ENCODE measurements around the gene TBC1D24. TPM values are rescaled to one million over a fixed set of nuclear protein-coding genes. Genes with fewer than 3 reads are reported as not detected.
A peak's percentile ranks its signal among the peaks of the same experiment; 100 is the strongest.
"Not testable (repeated sequence)": the region's sequence is repeated elsewhere in the genome, so short reads cannot be mapped to it uniquely, and the experiment has no call there.

Gene TBC1D24
- total and polyA plus RNA-seq, 7 experiments from 2014 or later, result 1.7 to 13.5 (median 9.2) TPM

GRCh38 chr16:2477327-2477726, 2.4 kb downstream of the TBC1D24 start:
- ATAC-seq (no peak), DNase-seq (no peak)
- ChIA-PET POLR2A (no interaction called here), CTCF (no interaction called here)
- H3K27ac Mint-ChIP-seq, result no peak overlapping the region
- intact Hi-C loops (cut with micrococcal nuclease), result no loop called here
- H3K27ac ChIP-seq (ENCODE audit: low read depth, low read length), result no peak overlapping the region
- H3K4me1 ChIP-seq (ENCODE audit: control insufficient read depth in 2 of 2, insufficient read depth in 2 of 2, low read length in 2 of 2), result peaks cover 7 to 12% of the 10 kb centered on the region in 2 donors
- no peaks in the 10 kb centered on the region for H3K9me3 ChIP-seq (ENCODE audit: control insufficient read depth in 2 of 3, low read length in 3 of 3)
- H3K4me3 ChIP-seq (ENCODE audit: low read length), result no peak overlapping the region
- no peaks in the 10 kb centered on the region for H3K36me3 ChIP-seq (ENCODE audit: control insufficient read depth in 2 of 3, insufficient read depth in 3 of 3, low read length in 3 of 3)
- no peaks in the 10 kb centered on the region for H3K9me3 Mint-ChIP-seq
- H3K4me3 Mint-ChIP-seq, result peak overlapping the region in 1 of 10 donors; percentile 7
- H3K27me3 ChIP-seq (ENCODE audit: control insufficient read depth in 2 of 2, insufficient read depth in 2 of 2, low read length in 2 of 2), result peaks cover 4 to 5% of the 10 kb centered on the region in 2 donors
- H3K27me3 Mint-ChIP-seq, result peaks cover 0 to 19% (median 6%) of the 10 kb centered on the region in 5 donors
- peaks cover 0 to 1% (median 0%) of the 10 kb centered on the region in 5 donors for H3K36me3 Mint-ChIP-seq
- peaks cover 13 to 41% (median 16%) of the 10 kb centered on the region in 7 donors for H3K4me1 Mint-ChIP-seq

- Histone ChIP-seq H3K27ac (ENCODE audit: low read depth, low read length) (no peak overlapping the region), H3K4me3 (ENCODE audit: low read length) (no peak overlapping the region), H3K27me3 (ENCODE audit: control insufficient read depth in 2 of 2, insufficient read depth in 2 of 2, low read length in 2 of 2) (no peaks in the 10 kb centered on the region), H3K36me3 (ENCODE audit: control insufficient read depth in 2 of 3, insufficient read depth in 3 of 3, low read length in 3 of 3) (no peaks in the 10 kb centered on the region), H3K9me3 (ENCODE audit: control insufficient read depth in 2 of 3, low read length in 3 of 3) (no peaks in the 10 kb centered on the region), H3K4me1 (ENCODE audit: control insufficient read depth in 2 of 2, insufficient read depth in 2 of 2, low read length in 2 of 2) (peaks cover 6 to 12% of the 10 kb centered on the region in 2 donors)
- POLR2A ChIA-PET, result interaction anchor here (0.6 kb wide), 1 partner anchor 10 kb away, joined by 3 read pairs; no protein-coding TSS in a partner anchor
- intact Hi-C loops (cut with micrococcal nuclease), result no loop called here
- Mint-ChIP-seq H3K36me3 (no peaks in the 10 kb centered on the region), H3K27me3 (peaks cover 0 to 13% (median under 1%) of the 10 kb centered on the region in 5 donors), H3K27ac (no peak overlapping the region), H3K9me3 (no peaks in the 10 kb centered on the region), H3K4me1 (peaks cover 11 to 44% (median 16%) of the 10 kb centered on the region in 7 donors), H3K4me3 (no peak overlapping the region)
- DNase-seq, result no peak
- ATAC-seq, result no peak
- CTCF ChIA-PET, result no interaction called here
Observed at GRCh38 chr16:2478279-2478678, 3.4 kb downstream of the TBC1D24 start.

DNA sequence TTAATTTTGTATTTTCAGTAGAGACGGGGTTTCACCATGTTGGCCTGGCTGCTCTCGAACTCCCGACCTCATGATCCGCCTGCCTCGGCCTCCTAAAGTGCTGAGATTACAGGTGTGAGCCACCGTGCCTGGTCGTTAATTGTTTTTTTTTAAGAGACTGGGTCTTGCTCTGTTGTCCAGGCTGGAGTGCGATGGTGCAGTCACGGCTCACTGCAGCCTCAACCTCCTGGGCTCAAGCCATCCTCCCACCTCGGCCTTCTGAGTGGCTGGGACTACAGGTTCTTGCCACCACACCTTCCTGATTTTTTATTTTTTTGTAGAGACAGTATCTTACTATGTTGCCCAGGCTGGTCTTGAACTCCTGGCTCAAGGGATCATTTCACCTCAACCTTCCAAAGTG, 5.1 kb downstream of the TBC1D24 start:
- intact Hi-C loops (cut with micrococcal nuclease); H3K4me3 Mint-ChIP-seq: not testable (repeated sequence)

GRCh38 chr16:2480948-2481347, 6.0 kb downstream of the TBC1D24 start:
- Mint-ChIP-seq H3K9me3 (no peaks in the 10 kb centered on the region), H3K27ac (no peak overlapping the region), H3K27me3 (peaks cover 0 to 9% (median 0%) of the 10 kb centered on the region in 5 donors), H3K4me1 (peaks cover 6 to 42% (median 15%) of the 10 kb centered on the region in 7 donors), H3K4me3 (no peak overlapping the region), H3K36me3 (no peaks in the 10 kb centered on the region)
- DNase-seq, result no peak
- no peaks in the 10 kb centered on the region for H3K9me3 ChIP-seq (ENCODE audit: control insufficient read depth in 2 of 3, low read length in 3 of 3)
- no peak overlapping the region for H3K27ac ChIP-seq (ENCODE audit: low read depth, low read length)
- ATAC-seq, result no peak
- H3K36me3 ChIP-seq (ENCODE audit: control insufficient read depth in 2 of 3, insufficient read depth in 3 of 3, low read length in 3 of 3), result no peaks in the 10 kb centered on the region
- CTCF ChIA-PET, result no interaction called here
- intact Hi-C loops (cut with micrococcal nuclease), result no loop called here
- no peak overlapping the region for H3K4me3 ChIP-seq (ENCODE audit: low read length)
- H3K4me1 ChIP-seq (ENCODE audit: control insufficient read depth in 2 of 2, insufficient read depth in 2 of 2, low read length in 2 of 2), result peaks cover 3 to 8% of the 10 kb centered on the region in 2 donors
- no peaks in the 10 kb centered on the region for H3K27me3 ChIP-seq (ENCODE audit: control insufficient read depth in 2 of 2, insufficient read depth in 2 of 2, low read length in 2 of 2)
- POLR2A ChIA-PET, result no interaction called here

More for the DNA sequence above, 5.1 kb downstream of the TBC1D24 start:
- H3K9me3 ChIP-seq (ENCODE audit: control insufficient read depth in 2 of 3, low read length in 3 of 3); CTCF ChIA-PET; DNase-seq; H3K4me3 ChIP-seq (ENCODE audit: low read length); H3K36me3 ChIP-seq (ENCODE audit: control insufficient read depth in 2 of 3, insufficient read depth in 3 of 3, low read length in 3 of 3); H3K9me3 Mint-ChIP-seq; H3K27ac Mint-ChIP-seq; H3K27me3 ChIP-seq (ENCODE audit: control insufficient read depth in 2 of 2, insufficient read depth in 2 of 2, low read length in 2 of 2); ATAC-seq; POLR2A ChIA-PET; H3K27ac ChIP-seq (ENCODE audit: low read depth, low read length); H3K36me3 Mint-ChIP-seq: not testable (repeated sequence)
- peaks cover 6 to 12% of the 10 kb centered on the region in 2 donors for H3K4me1 ChIP-seq (ENCODE audit: control insufficient read depth in 2 of 2, insufficient read depth in 2 of 2, low read length in 2 of 2)
- peaks cover 9 to 45% (median 16%) of the 10 kb centered on the region in 7 donors for H3K4me1 Mint-ChIP-seq
- peaks cover 0 to 11% (median 0%) of the 10 kb centered on the region in 5 donors for H3K27me3 Mint-ChIP-seq

DNA sequence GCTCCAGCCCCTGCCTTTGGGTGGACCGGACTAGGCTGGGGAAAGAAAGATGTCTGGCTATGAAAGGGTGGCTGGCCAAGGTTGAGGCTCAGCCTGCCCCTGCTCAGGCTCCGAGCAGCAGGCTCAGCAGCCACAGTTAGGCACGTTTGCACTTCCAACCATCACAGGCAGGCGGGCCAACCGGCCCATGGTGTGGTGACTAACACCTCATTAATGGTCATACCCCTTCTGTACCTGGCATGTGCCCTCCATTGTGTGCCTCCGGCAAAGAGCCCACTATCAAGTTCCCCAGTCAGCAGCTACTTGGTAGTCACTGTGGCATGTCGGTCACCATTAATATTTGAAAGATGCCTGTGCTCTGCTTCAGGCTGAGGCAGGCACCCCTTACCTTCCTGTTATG, 6.7 kb downstream of the TBC1D24 start:
- no peaks in the 10 kb centered on the region for H3K9me3 ChIP-seq (ENCODE audit: control insufficient read depth in 2 of 3, low read length in 3 of 3)
- CTCF ChIA-PET, result no interaction called here
- H3K4me3 ChIP-seq (ENCODE audit: low read length), result no peak overlapping the region
- Mint-ChIP-seq H3K36me3 (no peaks in the 10 kb centered on the region), H3K27me3 (peaks cover 0 to 3% (median 0%) of the 10 kb centered on the region in 5 donors), H3K4me3 (no peak overlapping the region), H3K4me1 (peaks cover under 1 to 39% (median 9%) of the 10 kb centered on the region in 7 donors), H3K9me3 (no peaks in the 10 kb centered on the region), H3K27ac (no peak overlapping the region)
- DNase-seq (no peak), ATAC-seq (no peak)
- POLR2A ChIA-PET, result no interaction called here
- H3K36me3 ChIP-seq (ENCODE audit: control insufficient read depth in 2 of 3, insufficient read depth in 3 of 3, low read length in 3 of 3), result no peaks in the 10 kb centered on the region
- H3K27me3 ChIP-seq (ENCODE audit: control insufficient read depth in 2 of 2, insufficient read depth in 2 of 2, low read length in 2 of 2), result no peaks in the 10 kb centered on the region
- peaks cover 4 to 5% of the 10 kb centered on the region in 2 donors for H3K4me1 ChIP-seq (ENCODE audit: control insufficient read depth in 2 of 2, insufficient read depth in 2 of 2, low read length in 2 of 2)
- no peak overlapping the region for H3K27ac ChIP-seq (ENCODE audit: low read depth, low read length)
- intact Hi-C loops (cut with micrococcal nuclease), result no loop called here

- ChIA-PET CTCF (no interaction called here), POLR2A (no interaction called here)
- Histone ChIP-seq H3K4me3 (ENCODE audit: low read length) (no peak overlapping the region), H3K27ac (ENCODE audit: low read depth, low read length) (no peak overlapping the region), H3K9me3 (ENCODE audit: control insufficient read depth in 2 of 3, low read length in 3 of 3) (no peaks in the 10 kb centered on the region), H3K27me3 (ENCODE audit: control insufficient read depth in 2 of 2, insufficient read depth in 2 of 2, low read length in 2 of 2) (no peaks in the 10 kb centered on the region), H3K4me1 (ENCODE audit: control insufficient read depth in 2 of 2, insufficient read depth in 2 of 2, low read length in 2 of 2) (peaks cover 7 to 10% of the 10 kb centered on the region in 2 donors), H3K36me3 (ENCODE audit: control insufficient read depth in 2 of 3, insufficient read depth in 3 of 3, low read length in 3 of 3) (no peaks in the 10 kb centered on the region)
- peaks cover 0 to 3% (median 0%) of the 10 kb centered on the region in 5 donors for H3K27me3 Mint-ChIP-seq
- H3K27ac Mint-ChIP-seq, result no peak overlapping the region
- H3K9me3 Mint-ChIP-seq, result no peaks in the 10 kb centered on the region
- H3K4me3 Mint-ChIP-seq, result no peak overlapping the region
- no peaks in the 10 kb centered on the region for H3K36me3 Mint-ChIP-seq
- intact Hi-C loops (cut with micrococcal nuclease), result no loop called here
- H3K4me1 Mint-ChIP-seq, result peaks cover 7 to 40% (median 11%) of the 10 kb centered on the region in 7 donors
- ATAC-seq (no peak), DNase-seq (no peak)
Observed at GRCh38 chr16:2482249-2482648, 7.3 kb downstream of the TBC1D24 start.
